GM12874 (cell line): Measurements from ENCODE around the gene PTPN6.

ENCODE experiments used
- CTCF ChIP-seq: IDR thresholded peaks from 2 replicates; pipeline ENCODE4 v1.5.1; 2011; ENCODE audit warnings: low read depth, mild to moderate bottlenecking, control low read depth, low read length, moderate library complexity; ENCODE audit not compliant: insufficient read depth

PTPN6 gene

GRCh38 chr12:6927379-6928021 is 23.7 kb upstream of the PTPN6 start, which contains the start of gene ATN1:
Gene ATN1 (plus strand): TSS chr12:6927959. CDS start chr12:6934002, 6,043 bp downstream.
- TF ChIP-seq CTCF: no peak

- TF ChIP-seq CTCF: no peak
Observed at GRCh38 chr12:6928022-6928702, 23.0 kb upstream of the PTPN6 start.

- TF ChIP-seq CTCF: no peak
Observed at GRCh38 chr12:6928703-6929407, 22.3 kb upstream of the PTPN6 start.

GRCh38 chr12:6929466-6930452 is 21.4 kb upstream of the PTPN6 start:
- no peak for TF ChIP-seq CTCF

- TF ChIP-seq CTCF: no peak
Observed at GRCh38 chr12:6932766-6933165, 18.4 kb upstream of the PTPN6 start.

GRCh38 chr12:6934110-6934509 is 17.0 kb upstream of the PTPN6 start:
- no peak for TF ChIP-seq CTCF
